Measurements from ENCODE around the gene LTC4S.

LTC4S gene

DNA sequence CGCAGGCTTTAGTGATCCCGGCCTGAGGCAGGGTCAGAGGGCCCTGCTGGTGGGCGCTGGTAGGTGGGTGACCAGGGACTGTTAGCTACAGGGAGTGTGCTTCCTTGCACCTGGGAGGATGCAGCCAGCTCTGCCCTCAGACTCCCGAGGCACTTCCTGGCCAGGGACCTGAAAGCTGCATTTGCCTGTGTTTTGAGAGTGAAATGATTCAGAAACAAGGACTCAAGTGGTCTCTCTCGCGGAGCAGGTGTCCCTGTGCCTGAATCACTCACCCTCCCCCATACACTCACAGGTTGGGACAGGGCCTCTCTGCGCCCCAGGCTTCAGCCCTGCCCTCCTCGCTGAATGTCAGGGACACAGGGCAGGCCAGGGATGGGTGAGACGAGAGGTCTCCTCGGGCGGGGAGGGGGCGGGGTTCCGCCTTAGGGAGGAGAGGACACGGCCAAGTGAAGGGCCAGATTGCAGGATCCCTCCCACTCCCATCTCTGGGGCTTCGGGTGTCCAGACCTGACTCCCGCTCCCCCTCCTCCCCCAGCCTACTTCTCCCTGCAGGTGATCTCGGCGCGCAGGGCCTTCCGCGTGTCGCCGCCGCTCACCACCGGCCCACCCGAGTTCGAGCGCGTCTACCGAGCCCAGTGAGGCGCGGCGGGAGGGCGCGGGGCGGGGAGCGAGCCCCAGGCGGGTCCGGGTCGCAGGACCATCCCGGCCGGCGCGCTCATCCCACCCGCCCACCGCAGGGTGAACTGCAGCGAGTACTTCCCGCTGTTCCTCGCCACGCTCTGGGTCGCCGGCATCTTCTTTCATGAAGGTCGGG is 1.5 kb downstream of the LTC4S start:
- peak in 2 of 56 donors; percentile 14 to 27 for DNase-seq

DNA sequence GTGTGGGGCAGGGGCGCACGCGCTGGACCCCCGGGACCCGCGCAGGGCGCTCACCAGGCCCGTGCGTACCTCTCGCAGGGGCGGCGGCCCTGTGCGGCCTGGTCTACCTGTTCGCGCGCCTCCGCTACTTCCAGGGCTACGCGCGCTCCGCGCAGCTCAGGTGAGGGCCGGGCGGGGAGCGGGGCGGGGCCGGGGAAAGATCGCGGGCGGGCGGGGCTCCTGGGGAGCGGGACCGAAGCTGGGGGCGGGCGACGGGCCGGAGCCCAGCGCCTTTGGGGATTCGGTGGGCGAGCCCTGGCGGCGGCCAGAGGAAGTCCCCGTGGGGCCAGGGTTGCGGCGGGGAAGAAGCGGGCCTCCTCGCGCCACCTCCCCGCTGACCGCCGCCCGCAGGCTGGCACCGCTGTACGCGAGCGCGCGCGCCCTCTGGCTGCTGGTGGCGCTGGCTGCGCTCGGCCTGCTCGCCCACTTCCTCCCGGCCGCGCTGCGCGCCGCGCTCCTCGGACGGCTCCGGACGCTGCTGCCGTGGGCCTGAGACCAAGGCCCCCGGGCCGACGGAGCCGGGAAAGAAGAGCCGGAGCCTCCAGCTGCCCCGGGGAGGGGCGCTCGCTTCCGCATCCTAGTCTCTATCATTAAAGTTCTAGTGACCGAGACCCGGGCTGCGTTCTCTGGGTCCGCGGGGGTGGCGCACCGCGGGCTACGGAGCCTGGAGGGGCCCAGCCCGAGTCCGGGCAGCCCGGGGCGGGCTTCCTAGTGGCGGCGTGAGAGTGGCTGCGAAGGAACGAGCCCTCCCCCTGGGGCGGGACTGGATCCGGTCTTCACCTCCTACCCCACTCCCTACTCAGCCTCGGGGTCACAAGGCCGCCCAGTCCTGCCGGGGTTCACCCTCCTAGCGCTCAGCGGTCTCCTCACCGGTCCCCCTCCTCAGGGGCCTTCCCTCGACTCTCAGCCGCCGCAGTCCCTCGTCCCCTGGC is 2.4 kb downstream of the LTC4S start:
- DNase-seq = peak in 39 of 56 donors; percentile 35 to 82 (median 63)

DNA sequence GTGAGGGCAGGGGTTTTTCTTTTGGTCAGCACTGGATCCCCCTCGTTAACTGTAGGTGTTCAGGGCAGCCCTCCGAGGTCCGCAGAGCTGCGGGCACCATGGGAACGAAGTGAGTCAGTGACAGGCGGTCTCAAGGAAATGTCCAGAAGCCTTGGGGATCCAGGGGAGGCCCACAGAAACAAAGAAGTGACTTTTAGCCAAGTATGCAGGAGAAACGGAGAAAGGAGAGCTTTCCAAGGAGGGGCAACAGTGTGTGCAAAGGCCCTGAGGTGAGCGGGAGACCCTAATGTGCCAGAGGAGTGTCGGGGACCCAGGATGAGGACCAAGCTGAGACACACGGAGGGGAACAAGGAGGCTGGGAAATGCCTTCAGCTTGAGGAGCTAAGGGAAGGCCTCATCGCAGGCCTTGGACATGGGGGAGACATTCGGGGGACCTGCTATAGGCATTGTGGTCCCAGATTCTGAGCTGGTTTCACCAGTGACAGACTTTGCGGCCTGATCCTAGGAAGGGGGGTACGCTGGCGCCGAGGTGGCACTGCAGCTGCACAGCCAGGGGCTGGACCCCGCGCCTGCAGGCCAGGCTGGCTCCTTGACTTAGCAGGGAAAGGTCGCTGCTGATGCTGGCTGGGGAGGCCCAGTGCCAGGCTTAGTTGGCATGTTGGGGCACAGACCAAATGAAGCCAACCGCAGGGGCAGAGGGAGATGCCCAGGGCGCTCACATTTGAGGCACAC is 3.3 kb downstream of the LTC4S start:
- DNase-seq = no peak

DNA sequence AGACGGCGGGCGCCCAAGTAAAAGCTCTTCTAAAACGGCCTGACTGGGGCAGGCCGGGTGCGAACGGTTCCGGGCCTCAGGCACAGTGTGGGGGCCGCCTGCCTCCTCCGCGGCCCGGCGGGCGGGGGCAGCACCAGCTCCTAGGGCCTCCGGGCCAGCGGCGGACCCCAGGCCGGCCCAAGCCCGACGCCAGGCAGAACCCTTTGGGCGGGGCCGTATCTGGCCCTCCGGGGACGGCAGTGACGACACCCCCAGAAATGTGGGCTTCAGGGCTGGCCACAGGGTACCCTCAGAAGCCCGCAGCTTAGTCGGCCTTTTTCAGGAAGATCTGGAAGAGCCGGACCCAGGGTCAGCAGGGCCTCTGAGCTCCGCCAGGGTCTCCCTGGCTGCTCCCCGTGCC is 4.0 kb downstream of the LTC4S start:
- no peak for DNase-seq

DNA sequence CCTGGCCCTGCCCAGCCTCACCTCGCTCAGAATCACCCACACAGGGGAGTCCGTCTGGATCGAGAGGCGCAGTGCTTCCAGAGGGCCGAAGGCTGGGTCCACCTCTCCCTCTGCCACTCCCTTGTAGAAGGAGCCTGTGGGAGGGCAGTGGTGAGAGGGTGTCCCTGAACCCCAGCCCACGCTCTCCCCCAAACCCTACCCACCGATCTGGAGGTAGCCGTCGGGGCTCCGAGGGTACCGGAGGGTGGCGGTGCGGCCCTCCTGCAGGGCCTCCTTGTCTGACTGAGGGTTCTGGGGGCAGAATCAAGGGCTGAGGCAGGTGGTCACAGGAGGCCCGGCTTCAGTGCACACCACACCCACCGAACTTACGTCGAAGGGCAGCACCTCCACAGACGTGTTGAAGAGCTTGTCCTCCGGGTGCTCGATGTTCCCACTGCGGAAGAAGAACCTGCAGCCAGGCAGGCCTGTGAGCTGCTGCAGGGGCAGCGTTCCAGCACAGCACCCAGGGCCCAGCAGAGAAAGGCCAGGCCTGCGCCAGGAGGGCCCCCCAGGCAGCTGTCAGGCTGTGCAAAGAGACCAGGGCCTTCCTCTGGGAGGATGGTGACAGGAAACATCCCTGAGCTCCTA is 4.5 kb downstream of the LTC4S start:
- DNase-seq = no peak

DNA sequence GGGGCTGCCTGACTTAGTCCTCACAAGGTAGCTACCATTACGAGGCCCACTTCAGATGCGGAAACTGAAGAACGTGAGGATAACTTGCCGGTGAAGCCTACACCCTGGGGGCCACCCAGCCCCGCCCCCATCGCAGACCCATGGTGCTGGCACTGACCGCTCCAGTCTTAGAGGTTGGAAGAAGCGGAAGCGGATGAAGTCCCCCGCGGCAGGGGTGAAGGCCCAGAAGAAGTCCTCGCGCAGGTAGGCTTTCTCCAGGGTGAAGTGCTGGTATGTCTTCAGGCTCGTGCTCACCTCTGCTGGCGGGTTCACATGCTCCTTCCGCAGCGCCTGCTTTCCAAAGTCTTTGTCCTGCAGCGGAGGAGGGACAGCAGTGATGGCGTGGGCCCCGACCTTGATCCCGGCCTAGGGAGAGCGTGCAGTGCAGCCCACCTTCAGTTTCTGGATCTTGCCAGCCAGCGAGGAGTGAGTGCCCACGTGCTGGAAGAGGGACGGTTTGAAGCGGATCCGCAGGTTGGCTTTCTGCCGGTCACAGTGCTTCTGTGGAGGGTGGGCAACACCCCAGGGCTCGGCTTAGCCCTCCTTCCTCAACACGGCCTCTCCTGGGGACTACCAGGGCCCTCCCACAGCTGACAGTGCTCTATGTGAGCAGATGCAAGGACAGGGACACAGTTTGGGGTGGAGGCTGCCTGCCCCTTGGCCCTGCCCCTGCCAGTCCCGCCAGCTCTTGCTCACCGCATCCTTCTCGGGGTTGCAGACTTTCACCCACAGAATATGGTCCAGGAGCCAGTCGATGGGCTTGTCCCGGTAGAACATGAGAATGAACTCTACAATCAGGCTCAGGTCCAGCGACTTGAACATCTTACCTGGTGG is 5.2 kb downstream of the LTC4S start:
- DNase-seq = no peak

DNA sequence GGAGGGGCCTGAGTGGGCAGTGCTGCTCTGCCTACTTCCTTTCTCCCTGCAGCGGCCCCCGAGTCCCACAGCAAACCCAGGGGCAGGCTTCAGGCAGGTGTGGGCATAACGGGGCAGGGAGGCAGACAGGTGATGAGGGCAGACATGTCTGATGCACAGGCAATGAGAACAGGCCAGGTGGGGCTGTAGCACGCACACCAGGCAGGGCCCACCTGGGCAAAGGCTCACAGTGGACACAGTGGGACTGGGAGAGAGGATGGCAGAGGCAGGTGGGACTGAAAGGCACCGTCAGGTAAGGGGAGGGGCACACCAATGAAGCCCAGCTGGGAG is 5.8 kb downstream of the LTC4S start:
- DNase-seq = no peak

DNA sequence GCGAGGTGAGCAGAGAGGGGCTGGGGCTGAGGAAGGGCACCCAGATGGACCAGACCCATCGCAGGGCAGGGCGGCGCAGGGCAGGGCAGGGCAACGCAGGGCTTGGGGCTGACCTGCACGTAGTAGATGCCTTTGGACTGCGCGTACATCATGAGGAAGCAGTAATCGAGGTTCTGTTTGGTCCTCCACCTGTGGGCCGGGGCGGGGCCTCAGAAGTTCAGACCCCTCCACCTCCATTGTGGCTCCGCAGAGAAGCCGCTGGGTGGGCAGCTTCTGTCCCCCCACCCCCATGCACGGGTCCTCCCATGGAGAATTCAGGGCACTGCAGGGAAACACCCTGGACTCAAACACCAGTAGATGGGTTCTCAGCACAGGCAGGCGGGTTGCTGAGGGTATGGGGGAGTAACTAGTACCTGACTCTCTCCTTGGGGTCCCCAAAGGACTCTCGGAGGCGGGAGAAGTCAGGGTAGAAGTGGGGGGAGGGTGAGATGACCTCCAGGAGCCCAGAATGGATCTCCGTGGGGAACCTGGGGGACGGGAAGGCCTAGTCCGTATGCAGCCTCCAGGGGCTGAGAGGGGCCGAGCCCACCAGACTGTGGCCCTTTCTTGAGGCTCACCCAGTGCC is 6.4 kb downstream of the LTC4S start:
- DNase-seq = no peak

DNA sequence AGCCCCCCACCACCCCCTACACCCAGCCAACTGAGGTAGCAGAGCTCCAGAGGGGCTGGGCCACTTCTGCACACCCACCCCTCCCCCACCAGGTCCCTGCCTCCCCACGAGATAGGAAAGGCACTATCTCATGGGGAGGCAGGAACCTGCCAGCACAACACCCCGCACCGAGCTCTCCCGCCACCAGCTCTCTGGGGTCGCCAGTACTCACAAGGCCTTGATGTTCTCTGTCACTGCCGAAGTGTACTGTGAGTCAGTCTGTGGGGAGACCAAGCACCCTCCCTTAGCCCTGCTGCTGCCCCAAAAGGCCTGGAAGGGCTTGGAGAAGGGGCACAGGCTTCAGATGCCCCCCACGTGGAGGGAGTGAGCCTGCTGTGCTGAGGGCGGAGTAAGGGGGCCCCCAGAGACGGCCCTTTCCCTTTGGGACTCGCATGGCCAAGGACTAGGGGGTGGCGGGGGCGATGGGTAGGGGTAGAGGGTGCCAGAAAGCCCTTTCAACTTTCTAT is 7.0 kb downstream of the LTC4S start:
- no peak for DNase-seq

DNA sequence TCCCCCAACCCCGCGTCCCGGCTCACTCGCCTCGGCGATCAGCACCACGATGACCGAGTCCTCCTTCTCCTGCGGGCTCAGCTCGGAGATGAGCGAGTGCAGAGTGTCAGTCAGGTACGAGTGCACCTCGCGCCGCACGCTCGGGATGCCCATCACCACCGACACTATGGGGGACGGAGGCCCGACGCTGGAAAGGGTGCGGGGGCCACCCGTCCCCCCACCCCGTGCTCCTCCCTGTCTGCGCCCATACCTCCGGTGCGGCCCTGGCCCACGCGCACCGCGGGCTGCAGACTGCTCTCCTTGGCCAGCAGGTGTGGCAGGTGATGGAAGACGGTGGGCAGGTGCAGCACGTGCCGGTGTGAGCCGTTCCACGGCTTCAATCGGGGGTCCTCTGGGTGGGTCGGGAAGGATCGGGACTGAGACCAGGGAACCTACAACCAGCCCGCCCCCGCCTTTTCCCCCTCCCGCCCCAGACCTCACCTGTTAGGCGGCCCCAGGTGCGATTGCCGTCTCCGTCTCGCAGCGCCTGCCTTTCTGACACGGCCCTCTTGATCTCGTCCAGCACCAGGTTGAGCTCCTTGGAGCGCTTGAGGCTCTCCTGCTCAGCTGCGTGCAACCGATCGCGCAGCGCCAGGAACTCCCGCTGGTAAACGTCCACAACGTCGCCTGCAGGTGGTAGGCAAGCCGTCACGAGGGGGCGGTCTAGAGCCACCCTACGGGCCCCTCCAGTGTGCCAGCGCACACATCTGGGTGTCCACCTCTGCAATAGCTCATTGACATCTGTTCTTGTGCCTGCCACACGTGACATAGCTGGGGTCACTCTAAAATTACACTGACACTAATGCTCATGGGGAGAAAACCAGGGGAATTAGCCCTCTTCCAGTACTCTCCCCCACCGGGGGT is 7.8 kb downstream of the LTC4S start:
- DNase-seq = peak in 16 of 56 donors; percentile 20 to 71 (median 36)

DNA sequence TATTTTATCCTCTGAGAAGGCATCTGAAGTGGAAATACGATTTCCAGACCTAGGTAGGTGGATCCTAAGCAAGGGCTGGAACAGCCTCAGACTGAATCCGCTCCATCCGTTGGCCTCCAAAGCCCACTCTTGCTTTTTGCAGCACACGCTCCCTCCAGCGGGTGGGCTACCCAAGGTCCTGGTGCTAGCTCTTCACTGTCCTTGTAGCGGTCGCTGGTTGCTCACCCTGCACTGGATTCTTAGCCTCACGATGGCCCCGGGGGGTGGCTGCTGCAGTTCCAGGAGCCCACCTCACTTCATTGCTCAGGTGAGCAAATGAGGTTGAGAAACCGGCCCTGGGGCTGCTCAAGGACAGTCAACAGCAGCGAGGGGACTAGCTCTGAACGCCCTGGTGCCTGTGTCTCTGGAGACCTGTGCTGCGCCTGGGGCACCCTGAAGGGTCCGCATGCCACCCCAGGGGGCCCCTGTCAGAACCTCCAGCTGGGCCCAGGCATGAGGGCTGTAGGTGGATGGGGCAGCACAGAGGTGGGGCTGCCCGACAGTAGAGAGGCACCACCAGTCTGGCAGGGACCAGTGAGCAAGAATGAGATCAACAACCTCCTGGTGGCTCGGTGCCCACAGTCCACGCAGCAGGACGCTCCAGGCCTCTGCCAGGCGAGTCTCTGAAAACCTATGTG is 8.6 kb downstream of the LTC4S start:
- DNase-seq = no peak

DNA sequence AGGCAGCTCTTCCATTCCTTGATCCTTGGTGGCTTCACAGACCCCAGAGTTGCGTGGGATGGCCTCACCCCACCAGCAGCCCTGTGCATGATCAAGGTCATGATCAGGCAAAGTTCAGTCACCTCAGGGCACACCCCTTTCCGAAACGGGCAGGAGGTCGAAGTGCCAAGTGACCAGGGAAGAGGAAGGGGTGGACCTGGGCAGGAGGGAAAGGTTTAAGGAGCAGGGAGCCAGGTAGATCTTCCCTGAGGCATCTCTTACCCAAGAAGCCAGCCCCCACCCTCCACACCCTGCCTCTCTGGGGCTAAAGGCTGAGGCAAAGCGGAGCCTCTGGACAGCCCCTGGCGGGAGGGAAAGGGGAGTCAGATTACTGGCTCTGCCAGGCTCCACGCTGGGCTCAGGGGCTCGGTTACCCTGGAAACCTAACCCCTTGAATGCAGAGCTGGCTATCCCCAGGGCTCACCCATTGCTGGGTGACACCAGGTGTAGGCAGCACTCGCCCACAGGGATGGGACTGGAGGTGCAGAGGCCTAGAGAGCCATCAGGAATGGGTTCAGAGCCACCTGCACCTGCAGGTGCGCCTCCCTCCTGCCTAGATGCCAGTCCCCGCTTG is 9.3 kb downstream of the LTC4S start:
- DNase-seq = no peak

DNA sequence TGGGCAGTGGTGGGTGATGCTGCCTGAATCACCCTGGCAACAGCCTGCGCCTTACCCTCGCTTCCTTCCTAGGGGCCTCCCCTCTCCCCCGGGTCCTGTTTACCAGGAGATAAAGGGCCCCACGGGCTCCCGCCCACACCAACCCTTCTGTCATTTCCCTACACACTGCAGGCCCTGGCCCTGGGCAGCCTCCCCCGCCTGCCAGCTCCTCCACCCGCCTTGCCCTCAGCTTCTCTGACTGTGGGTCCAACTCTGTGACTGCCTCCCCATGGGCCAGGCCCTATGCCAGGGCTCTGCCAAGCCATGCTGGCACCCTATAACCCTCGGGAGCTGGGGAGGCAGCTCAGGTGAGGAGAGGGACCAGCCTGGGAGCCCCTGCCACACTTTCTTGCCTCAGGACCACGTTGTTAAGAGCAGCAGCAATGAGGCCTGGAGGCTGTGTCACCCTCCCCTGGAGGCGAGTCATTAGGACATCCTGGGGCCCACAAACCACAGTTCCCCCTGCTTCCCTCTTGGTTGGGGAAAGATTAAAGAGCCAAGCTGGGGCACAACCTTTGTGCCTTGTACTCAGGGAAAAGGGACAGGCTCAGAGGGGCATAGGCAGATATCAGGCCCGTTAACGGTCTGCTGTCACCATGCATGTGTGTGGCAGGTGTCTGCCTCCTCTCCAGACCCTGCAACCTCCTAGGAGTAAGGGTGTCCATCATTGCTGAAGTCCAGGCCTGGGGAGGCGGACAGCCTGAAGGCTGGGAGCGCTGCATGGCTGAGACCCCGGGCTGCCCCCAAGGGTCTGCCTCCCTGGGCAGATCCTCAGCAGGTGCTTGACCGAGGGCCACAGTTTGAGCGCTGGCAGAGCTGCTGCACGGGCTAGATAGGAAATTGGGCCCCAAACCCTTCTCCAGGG is 10.1 kb downstream of the LTC4S start:
- DNase-seq = peak in 1 of 56 donors; percentile 42

DNA sequence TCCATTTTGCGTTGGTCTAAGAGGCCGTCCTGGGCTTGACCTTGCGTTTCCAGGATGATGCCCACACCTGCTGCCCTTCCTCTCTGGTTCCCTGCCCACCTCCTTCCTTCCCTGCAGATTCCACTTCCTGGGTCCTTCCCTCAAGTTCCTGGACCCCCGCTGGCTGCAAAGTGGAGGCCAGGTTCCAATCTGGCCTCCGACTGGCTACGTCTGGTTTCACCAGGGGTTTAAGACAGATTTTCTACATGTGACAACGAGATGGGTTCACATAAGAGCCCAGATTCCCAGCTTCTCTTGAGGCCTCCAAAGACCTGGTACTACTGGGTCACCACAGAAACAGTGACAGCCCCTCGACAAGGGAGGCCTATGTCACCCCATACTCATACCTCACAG is 10.8 kb downstream of the LTC4S start:
- no peak for DNase-seq

DNA sequence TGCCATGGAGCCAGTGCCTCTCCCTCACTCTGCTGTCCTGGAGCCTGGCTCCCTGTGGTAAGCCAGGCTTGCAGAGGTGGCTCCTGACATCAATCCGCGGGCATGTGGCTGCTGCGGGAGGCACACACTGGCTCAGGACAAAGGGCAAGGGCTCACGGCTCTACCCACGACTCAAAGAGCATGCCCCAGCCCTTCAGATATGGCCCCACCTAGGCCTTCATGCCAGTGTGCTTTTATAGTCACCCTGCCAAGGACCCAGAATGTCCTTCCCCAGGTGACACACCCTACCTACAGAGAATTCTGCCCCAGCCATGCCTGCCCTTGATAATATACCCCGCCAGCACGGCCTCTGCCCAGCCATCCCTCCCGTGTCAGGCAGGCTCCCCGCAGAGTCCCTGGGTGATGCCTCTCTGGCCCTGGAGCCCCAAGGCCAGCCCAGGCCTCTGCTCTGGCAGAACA is 11.3 kb downstream of the LTC4S start:
- DNase-seq = no peak

All from amygdala (tissue), 56 donors.